IMR-90 (cell line): Measurements from ENCODE around the gene EDN2.

ENCODE experiments used
- CTCF ChIP-seq: conservative IDR thresholded peaks from 2 replicates; pipeline ENCODE4 v1.5.1; 2012; ENCODE audit warnings: mild to moderate bottlenecking, low read depth, low read length, improper control_type of control experiment
- USF2 ChIP-seq: fragments of 150-350 bp; IDR thresholded peaks from 2 replicates; pipeline ENCODE4 v1.6.1; 2017; ENCODE audit warnings: mild to moderate bottlenecking, antibody characterized with exemption, low read length, low read depth

- TF ChIP-seq CTCF, result no peak
- TF ChIP-seq USF2, result no peak
These were observed 4.7 kb downstream of the EDN2 start for GRCh38 chr1:41479808-41480160.
